ENCODE measurements around the gene PCNX1.
"Not testable (repeated sequence)": the region's sequence is repeated elsewhere in the genome, so short reads cannot be mapped to it uniquely, and the experiment has no call there.

PCNX1 gene

DNA sequence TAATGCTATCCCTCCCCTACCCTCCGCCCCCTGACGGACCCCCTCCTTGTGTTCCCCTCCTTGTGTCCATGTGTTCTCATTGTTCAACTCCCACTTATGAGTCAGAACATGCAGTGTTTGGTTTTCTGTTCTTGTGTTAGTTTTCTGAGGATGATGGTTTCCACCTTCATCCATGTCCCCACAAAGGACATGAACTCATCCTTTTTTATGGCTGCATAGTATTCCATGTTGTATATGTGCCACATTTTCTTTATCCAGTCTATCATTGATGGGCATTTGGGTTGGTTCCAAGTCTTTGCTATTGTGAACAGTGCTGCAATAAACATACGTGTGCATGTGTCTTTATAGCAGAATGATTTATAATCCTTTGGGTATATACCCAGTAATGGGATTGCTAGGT is 112.7 kb downstream of the PCNX1 start:
- not testable (repeated sequence) for DNase-seq (ENCODE audit: low spot score)

GRCh38 chr14:71021347-71022011 is 114.2 kb downstream of the PCNX1 start:
- DNase-seq (ENCODE audit: low spot score), result no peak

GRCh38 chr14:71022012-71022869 is 115.0 kb downstream of the PCNX1 start:
- no peak for DNase-seq (ENCODE audit: low spot score)

GRCh38 chr14:71022939-71023338 is 115.7 kb downstream of the PCNX1 start:
- DNase-seq (ENCODE audit: low spot score), result no peak

- DNase-seq (ENCODE audit: low spot score), result no peak
Observed at GRCh38 chr14:71029236-71029781, 122.0 kb downstream of the PCNX1 start.

DNA sequence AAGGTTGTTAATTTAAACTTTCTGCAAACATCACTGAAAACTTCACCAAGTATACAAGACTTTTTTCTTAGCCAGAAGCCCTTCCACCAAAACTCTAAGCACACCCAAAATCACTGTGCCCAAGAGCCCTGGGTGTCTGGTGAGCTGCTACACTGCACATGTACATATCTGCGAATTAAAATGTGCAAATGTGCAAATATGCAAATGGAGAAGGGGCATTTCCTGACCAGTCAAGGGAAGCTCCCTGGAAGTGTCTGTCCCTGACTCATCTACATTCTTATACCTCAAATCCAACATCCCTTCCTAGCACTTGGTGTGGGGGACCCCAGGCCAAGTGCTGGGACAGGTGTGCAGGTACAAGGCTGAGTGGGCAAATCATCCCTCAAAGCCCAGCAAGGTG is 123.7 kb downstream of the PCNX1 start:
- DNase-seq (ENCODE audit: low spot score), result no peak

- DNase-seq (ENCODE audit: low spot score), result no peak
Observed at GRCh38 chr14:71036433-71036832, 129.2 kb downstream of the PCNX1 start.

- no peak for DNase-seq (ENCODE audit: low spot score)
Observed at GRCh38 chr14:71048393-71048792, 141.1 kb downstream of the PCNX1 start.

- DNase-seq (ENCODE audit: low spot score), result no peak
Observed at GRCh38 chr14:71049435-71050133, 142.3 kb downstream of the PCNX1 start.

DNA sequence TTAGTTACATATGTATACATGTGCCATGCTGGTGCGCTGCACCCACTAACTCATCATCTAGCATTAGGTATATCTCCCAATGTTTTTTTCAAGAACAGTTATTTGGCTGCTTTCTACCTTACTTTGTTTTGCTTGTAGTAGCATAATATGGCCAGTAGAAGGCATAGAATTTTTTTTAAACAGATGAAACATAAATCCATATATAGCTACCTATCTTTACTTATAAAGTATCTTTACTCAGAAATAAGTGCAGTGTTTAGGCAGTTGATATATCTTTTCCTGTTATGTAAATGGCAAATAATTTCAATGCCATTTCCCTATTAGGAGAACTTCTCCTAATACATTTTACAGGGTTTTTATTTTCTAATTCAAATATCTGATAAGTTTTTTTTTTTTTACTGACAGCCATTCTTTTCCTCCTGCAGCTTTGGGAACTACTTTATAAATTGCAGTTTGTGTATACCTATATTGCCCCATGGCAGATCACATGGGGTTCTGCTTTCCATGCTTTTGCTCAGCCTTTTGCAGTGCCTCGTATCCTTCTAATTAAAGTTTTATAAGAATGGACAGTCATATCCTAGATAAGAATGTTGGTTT is 143.1 kb downstream of the PCNX1 start:
- DNase-seq (ENCODE audit: low spot score), result no peak

DNA sequence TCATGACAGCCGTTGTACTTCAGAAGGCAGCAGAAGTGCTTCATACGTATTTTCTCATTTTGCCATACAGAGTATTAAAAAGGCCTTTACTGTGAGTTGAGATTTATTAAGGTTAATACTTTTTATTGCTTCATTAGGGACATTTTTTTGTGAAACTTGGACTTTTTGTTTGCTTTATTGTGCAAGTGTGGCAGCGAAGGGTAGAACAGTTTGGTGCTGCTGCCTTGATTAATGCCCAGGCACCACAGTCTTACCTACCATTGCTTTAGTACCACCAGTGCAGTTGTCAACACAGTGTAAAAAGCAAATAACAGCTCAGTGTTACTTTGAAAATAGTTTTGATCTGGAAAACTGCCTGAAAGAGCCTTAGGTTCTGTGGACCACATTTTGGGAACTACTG is 147.4 kb downstream of the PCNX1 start:
- DNase-seq (ENCODE audit: low spot score), result no peak

GRCh38 chr14:71056168-71056567 is 148.9 kb downstream of the PCNX1 start:
- DNase-seq (ENCODE audit: low spot score), result no peak

- DNase-seq (ENCODE audit: low spot score), result no peak
Observed at GRCh38 chr14:71060274-71060673, 153.0 kb downstream of the PCNX1 start.

DNA sequence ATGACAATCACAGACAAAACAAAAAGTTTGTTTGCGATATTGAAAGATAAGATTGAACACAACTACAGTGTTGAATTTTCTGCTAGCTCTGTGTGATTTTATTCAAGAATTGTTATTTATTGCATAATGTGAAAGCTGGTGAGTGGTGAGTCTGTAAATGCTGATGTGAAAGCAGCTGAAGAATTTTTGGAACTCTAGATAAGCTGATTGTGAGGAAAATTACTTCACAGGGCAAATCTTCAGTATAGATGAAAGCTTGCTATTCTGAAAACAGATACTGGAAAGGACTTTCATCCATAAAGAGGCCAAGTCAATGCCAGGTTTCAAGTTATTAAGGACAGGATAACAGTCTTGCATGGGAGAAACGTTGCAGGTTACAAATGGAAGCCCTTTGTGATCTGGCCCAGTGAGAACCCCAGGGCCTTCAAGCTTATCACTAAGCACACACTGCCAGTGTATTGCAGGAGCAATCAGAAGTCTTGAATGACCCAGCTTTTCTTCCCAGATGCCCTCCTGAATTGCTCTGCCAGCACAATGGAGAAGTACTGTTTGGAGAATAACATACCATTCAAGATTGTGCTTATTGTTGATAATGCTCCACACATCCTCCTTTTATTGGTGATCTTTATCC is 153.7 kb downstream of the PCNX1 start:
- DNase-seq (ENCODE audit: low spot score), result no peak

DNA sequence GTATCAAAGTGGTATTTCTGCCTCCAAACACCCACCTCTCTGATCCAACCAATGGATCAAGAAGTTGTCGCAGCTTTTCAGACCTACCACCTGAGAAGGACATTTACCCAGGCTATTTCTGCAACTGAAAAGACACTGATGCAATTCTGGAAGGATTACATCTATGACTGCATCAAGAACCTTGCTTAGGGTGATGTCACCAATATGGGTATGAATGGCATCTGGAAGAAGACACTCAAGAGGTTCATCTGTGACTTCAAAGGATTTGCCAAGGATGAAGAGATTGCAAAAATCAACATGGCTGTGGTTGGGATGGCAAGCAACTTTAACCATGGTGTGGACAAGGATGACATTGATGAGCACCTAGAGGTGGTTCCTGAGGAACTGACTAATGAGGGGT is 154.2 kb downstream of the PCNX1 start:
- no peak for DNase-seq (ENCODE audit: low spot score)

DNA sequence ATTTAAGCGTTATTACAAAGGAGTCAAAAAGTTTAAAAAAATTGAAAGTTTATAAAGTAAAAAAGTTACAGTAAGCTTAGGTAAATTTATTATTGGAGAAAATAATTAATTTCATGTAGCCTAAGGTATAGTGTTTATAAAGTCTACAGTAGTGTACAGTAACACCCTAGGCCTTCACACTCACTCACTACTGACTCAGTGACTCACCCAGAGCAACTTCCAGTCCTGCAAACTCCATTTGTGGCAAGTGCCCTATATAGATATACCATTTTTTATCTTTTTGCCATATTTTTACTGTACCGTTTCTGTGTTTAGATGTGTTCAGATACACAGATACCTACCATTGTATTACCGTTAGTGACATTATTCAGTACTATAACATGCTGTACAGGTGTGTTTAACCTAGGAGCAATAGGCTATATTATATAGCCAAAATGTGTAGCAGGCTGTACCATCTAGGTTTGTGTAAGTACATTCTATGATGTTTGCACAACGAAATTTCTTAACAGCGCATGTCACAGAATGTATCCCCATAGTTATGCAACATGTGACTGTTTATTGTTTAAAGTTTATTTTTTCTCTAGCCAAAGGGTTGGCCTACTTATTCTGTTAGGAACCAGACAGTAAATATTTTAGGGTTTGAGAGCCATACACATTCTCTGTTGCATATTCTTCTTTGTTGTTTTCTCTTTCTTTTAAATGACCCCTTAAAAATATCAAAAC is 155.5 kb downstream of the PCNX1 start:
- DNase-seq (ENCODE audit: low spot score), result no peak

DNA sequence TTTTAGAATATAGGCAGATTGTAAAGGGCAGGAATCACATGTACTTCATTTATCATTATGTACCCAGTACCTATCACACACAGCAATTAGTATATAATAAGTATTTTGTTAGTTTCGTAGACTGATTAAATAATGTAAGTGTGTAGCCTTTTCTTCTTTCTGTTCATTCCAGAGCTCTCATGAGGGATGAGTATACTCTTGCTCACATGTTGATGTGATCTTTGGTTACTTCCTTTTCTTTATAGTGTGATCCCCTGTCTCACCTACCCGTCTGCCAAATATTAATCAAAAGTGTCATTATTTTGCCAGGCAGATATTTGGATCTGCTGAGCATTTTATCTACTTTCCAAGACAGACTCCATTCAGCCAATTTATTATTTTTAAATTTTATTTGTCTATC is 156.1 kb downstream of the PCNX1 start:
- no peak for DNase-seq (ENCODE audit: low spot score)

GRCh38 chr14:71064747-71065146 is 157.5 kb downstream of the PCNX1 start:
- not testable (repeated sequence) for DNase-seq (ENCODE audit: low spot score)

- no peak for DNase-seq (ENCODE audit: low spot score)
Observed at GRCh38 chr14:71070169-71070568, 162.9 kb downstream of the PCNX1 start.

DNA sequence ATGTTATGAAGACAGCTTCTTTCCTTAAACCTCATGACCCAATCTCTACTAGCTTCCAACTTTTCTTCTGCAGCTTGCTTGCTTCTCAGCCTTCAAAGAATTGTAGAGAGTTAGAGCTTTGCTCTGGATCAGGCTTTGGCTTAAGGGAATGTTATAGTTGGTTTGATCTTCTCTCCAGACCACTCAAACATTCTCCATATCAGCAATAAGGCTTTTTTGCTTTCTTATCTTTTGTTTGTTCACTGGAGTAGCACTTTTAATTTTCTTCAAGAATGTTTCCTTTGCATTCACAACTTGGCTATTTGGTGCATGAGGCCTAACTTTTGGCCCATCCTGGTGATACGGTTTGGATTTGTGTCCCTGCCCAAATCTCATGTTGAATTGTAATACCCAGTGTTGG is 163.8 kb downstream of the PCNX1 start:
- DNase-seq (ENCODE audit: low spot score), result no peak

DNA sequence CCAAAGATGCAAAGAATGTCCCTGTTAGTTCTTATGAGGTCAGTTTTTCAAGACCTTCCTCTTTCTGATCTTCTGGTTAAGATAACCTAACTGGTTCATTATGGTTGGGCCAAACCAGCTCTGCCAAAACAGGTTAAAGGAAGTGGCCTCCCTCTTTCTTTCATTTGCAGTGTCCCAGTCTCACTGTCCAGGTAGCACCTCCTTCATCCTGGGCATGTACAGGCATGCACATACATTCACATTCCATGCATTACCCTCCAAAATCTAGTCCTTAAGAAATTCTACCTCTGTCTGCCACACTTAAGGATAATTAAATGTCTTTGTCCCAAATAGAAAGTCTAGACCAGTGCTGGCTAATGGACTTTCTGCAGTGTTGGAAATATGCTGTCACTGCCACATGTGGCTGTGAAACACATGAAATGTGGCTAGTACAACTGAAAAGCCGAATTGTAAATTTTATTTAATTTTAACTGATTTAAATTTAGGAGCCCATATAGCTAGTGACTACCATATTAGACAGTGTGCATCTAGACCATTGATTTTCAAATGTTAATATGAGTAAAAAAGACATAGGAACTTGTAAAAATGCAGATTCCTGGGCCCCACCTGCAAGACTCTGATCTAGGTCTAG is 169.3 kb downstream of the PCNX1 start:
- DNase-seq (ENCODE audit: low spot score), result no peak

All from globus pallidus (tissue), 1 donor.